GM12878 (cell line): ENCODE measurements around the gene SMC3. TPM values are rescaled to one million over a fixed set of nuclear protein-coding genes. Genes with fewer than 3 reads are reported as not detected.

Experiments
- ATAC-seq: fragments of 200-7000 bp; cut with Tn5 transposase; 3 replicates; pipeline ENCODE4 v1.9.1; 2020; ENCODE audit warnings: mild to moderate bottlenecking, moderate library complexity
- BruUV-seq: library from RNA; stranded (reverse); fragments of 400-500 nt; replicated peaks from 2 replicates; lab custom pipeline; 2021; lab: Mats Ljungman, UMichigan
- CTCF ChIA-PET: fragments of 300-600 bp; sonication (Branson Sonifier 250); formaldehyde crosslinking; extraction: SDS; loops from one replicate; lab custom pipeline; 2021; ENCODE audit warnings: inconsistent platforms; lab: Yijun Ruan, JAX
- POLR2A ChIA-PET: fragments of 350-600 bp; formaldehyde crosslinking; extraction: SDS; loops from one replicate; lab custom pipeline; 2021; ENCODE audit warnings: inconsistent platforms; lab: Charles Lee
- RAD21 ChIA-PET: fragments of 300-600 bp; sonication (Branson Sonifier 250); formaldehyde crosslinking; loops from one replicate; lab custom pipeline; 2023; ENCODE audit warnings: antibody characterized with exemption; ENCODE audit not compliant: unreplicated experiment; lab: Charles Lee
- SMC1A ChIA-PET: fragments of 300-600 bp; sonication (Branson Sonifier 250); formaldehyde crosslinking; loops from one replicate; lab custom pipeline; 2023; ENCODE audit not compliant: unreplicated experiment, uncharacterized antibody; lab: Charles Lee
- DNase-seq: peaks from one replicate; pipeline ENCODE4 v3.0.0-alpha.2; 2011; ENCODE audit warnings: low read depth, low spot score
- FAIRE-seq: peaks from 3 replicates; lab custom pipeline; 2011; peaks lifted over from hg19 to GRCh38; lab: Jason Lieb, UNC
- H2AFZ ChIP-seq: 2 replicates; pipeline ENCODE4 v1.6.0; 2011; ENCODE audit warnings: low read depth, low read length, control low read depth; ENCODE audit not compliant: control insufficient read depth
- H3K27ac ChIP-seq: 2 replicates; pipeline ENCODE4 v1.5.1; 2011; ENCODE audit warnings: control low read depth; ENCODE audit not compliant: control insufficient read depth, insufficient read depth
- H3K27me3 ChIP-seq, 2 experiments: replicated peaks in 1 of 2; 2 replicates each; pipeline versions ENCODE4 v1.6.0 to v1.6.1; 2011; ENCODE audit warnings: low read length in 1 of 2; ENCODE audit not compliant: control insufficient read depth in 2 of 2, insufficient read depth in 2 of 2
- H3K36me3 ChIP-seq, 2 experiments: 2 replicates each; pipeline ENCODE4 v1.5.1; 2011; ENCODE audit warnings: low read length in 1 of 2; ENCODE audit not compliant: control insufficient read depth in 2 of 2, insufficient read depth in 2 of 2
- H3K4me1 ChIP-seq: 2 replicates; pipeline ENCODE4 v1.6.1; 2011; ENCODE audit warnings: mild to moderate bottlenecking, low read length, moderate library complexity, mixed read lengths; ENCODE audit not compliant: control insufficient read depth, insufficient read depth
- H3K4me2 ChIP-seq: 2 replicates; pipeline ENCODE4 v1.6.0; 2011; ENCODE audit warnings: control low read depth; ENCODE audit not compliant: control insufficient read depth, insufficient read depth
- H3K4me3 ChIP-seq: fragments of 200-600 bp; sonication (generic); 2 replicates; pipeline ENCODE4 v1.5.1; 2016
- H3K79me2 ChIP-seq: 2 replicates; pipeline ENCODE4 v1.6.0; 2011; ENCODE audit warnings: low read length; ENCODE audit not compliant: control insufficient read depth, insufficient read depth
- H3K9ac ChIP-seq: 2 replicates; pipeline ENCODE4 v1.8.0; 2011; ENCODE audit warnings: low read length, control low read depth, mixed read lengths; ENCODE audit not compliant: control insufficient read depth, insufficient read depth
- H3K9me3 ChIP-seq: replicated peaks from 3 replicates; pipeline ENCODE4 v1.5.1; 2011; ENCODE audit warnings: mild to moderate bottlenecking, low read length; ENCODE audit not compliant: control insufficient read depth, insufficient read depth
- H4K20me1 ChIP-seq: 2 replicates; pipeline ENCODE4 v1.6.0; 2011; ENCODE audit not compliant: control insufficient read depth, insufficient read depth
- CBX3 ChIP-seq: fragments of 200-600 bp; sonication (generic); IDR thresholded peaks from 2 replicates; pipeline ENCODE4 v1.6.1; 2016; ENCODE audit warnings: low read depth, borderline replicate concordance
- CREB1 ChIP-seq: IDR thresholded peaks from 2 replicates; pipeline ENCODE4 v1.6.1; 2012; ENCODE audit warnings: low read depth, mild to moderate bottlenecking, inconsistent platforms
- DPF2 ChIP-seq: fragments of 450-650 bp; IDR thresholded peaks from 2 replicates; pipeline ENCODE4 v1.6.1; 2017; ENCODE audit warnings: mild to moderate bottlenecking
- MXI1 ChIP-seq: fragments of 150-350 bp; IDR thresholded peaks from 2 replicates; pipeline ENCODE4 v1.6.1; 2011; ENCODE audit warnings: low read depth, mild to moderate bottlenecking, inconsistent platforms, low read length, improper control_type of control experiment
- SUZ12 ChIP-seq: fragments of 200-600 bp; sonication (generic); IDR thresholded peaks from one replicate; pipeline ENCODE4 v1.6.1; 2018; ENCODE audit warnings: antibody characterized with exemption, mild to moderate bottlenecking; ENCODE audit not compliant: unreplicated experiment
- ZNF207 ChIP-seq: fragments of 450-650 bp; IDR thresholded peaks from 2 replicates; pipeline ENCODE4 v1.6.1; 2014; ENCODE audit warnings: antibody characterized with exemption, mild to moderate bottlenecking, borderline replicate concordance
- ZNF592 ChIP-seq: fragments of 450-650 bp; IDR thresholded peaks from 2 replicates; pipeline ENCODE4 v1.6.1; 2017; ENCODE audit warnings: mild to moderate bottlenecking, moderate library complexity
- ZSCAN29 ChIP-seq: fragments of 450-650 bp; IDR thresholded peaks from 2 replicates; pipeline ENCODE4 v1.6.1; 2017; ENCODE audit warnings: mild to moderate bottlenecking, moderate library complexity
- WGBS: methylation state at CpG from one replicate; pipeline ENCODE4 v1.1.6; 2016; ENCODE audit warnings: low lambda C conversion rate; ENCODE audit not compliant: insufficient replicate concordance, insufficient coverage; ENCODE audit errors: missing lambda C conversion rate; 5-methylcytosine and 5-hydroxymethylcytosine counted together
- in situ Hi-C: fragments of 300-500 bp; cut with MboI; formaldehyde crosslinking; loops from 9 replicates; pipeline ENCODE4 v1.14.3; 2018; ENCODE audit warnings: mixed read lengths
- intact Hi-C: fragments of 100-400 bp; cut with micrococcal nuclease; formaldehyde crosslinking; loops from one replicate; pipeline ENCODE4 v1.14.2; 2022; ENCODE audit not compliant: unreplicated experiment
- polyA plus RNA-seq, 11 experiments: library from polyadenylated mRNA; depleted of rRNA in 4 of 11; unstranded in 6 of 11; stranded (reverse) in 5 of 11; fragments of >200 nt; fragmentation: Nextera tagmentation in 4 of 11; fragmentation: Illumina TruSeq in 1 of 11; extraction: Ambion mirVana in 4 of 11; extraction: Trizol in 1 of 11; gene quantifications; 1 replicate in 1 of 11; 2 replicates in 10 of 11; pipeline versions ENCODE4 v1.2.1 to v1.2.3, GENCODE V29; 2011 to 2016; ENCODE audit warnings: inconsistent platforms in 2 of 11, missing spikeins in 2 of 11, low read depth in 1 of 11
- total RNA-seq, 4 experiments: library from RNA; depleted of rRNA in 3 of 4; stranded (reverse); fragments of >200 nt in 3 of 4; fragmentation: Illumina TruSeq in 1 of 4; extraction: Trizol in 1 of 4; gene quantifications; 2 replicates each; pipeline versions ENCODE4 v1.2.1 to v1.2.3, GENCODE V29; 2013 to 2021
- TF ChIP-seq, protein P1 (sequence below): IDR thresholded peaks from 2 replicates; pipeline ENCODE4 v1.6.1; 2012; ENCODE audit warnings: mild to moderate bottlenecking, low read depth, low read length
- TF ChIP-seq, protein P2 (sequence below): IDR thresholded peaks from 2 replicates; pipeline ENCODE4 v1.6.1; 2011; ENCODE audit warnings: mild to moderate bottlenecking, low read depth, low read length, moderate library complexity; ENCODE audit not compliant: insufficient replicate concordance

The SMC3 gene
- total and polyA plus RNA-seq, 10 of the 15 experiments (the other 5 are each of a cell fraction or from before 2014, with no cell fraction given): 30.4 to 123 (median 48.3) TPM

GRCh38 chr10:110636572-110636931 lies 69.1 kb downstream of the SMC3 start:
- no peak for TF ChIP-seq DPF2
- no peak for TF ChIP-seq ZSCAN29
- TF ChIP-seq, protein P1, sequence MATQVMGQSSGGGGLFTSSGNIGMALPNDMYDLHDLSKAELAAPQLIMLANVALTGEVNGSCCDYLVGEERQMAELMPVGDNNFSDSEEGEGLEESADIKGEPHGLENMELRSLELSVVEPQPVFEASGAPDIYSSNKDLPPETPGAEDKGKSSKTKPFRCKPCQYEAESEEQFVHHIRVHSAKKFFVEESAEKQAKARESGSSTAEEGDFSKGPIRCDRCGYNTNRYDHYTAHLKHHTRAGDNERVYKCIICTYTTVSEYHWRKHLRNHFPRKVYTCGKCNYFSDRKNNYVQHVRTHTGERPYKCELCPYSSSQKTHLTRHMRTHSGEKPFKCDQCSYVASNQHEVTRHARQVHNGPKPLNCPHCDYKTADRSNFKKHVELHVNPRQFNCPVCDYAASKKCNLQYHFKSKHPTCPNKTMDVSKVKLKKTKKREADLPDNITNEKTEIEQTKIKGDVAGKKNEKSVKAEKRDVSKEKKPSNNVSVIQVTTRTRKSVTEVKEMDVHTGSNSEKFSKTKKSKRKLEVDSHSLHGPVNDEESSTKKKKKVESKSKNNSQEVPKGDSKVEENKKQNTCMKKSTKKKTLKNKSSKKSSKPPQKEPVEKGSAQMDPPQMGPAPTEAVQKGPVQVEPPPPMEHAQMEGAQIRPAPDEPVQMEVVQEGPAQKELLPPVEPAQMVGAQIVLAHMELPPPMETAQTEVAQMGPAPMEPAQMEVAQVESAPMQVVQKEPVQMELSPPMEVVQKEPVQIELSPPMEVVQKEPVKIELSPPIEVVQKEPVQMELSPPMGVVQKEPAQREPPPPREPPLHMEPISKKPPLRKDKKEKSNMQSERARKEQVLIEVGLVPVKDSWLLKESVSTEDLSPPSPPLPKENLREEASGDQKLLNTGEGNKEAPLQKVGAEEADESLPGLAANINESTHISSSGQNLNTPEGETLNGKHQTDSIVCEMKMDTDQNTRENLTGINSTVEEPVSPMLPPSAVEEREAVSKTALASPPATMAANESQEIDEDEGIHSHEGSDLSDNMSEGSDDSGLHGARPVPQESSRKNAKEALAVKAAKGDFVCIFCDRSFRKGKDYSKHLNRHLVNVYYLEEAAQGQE: no peak
- TF ChIP-seq CREB1: no peak
- no peak for TF ChIP-seq CBX3
- no peak for TF ChIP-seq ZNF592
- TF ChIP-seq ZNF207: no peak
- TF ChIP-seq, protein P2, sequence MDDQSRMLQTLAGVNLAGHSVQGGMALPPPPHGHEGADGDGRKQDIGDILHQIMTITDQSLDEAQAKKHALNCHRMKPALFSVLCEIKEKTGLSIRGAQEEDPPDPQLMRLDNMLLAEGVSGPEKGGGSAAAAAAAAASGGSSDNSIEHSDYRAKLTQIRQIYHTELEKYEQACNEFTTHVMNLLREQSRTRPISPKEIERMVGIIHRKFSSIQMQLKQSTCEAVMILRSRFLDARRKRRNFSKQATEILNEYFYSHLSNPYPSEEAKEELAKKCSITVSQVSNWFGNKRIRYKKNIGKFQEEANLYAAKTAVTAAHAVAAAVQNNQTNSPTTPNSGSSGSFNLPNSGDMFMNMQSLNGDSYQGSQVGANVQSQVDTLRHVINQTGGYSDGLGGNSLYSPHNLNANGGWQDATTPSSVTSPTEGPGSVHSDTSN: no peak
- no peak for TF ChIP-seq MXI1
- TF ChIP-seq SUZ12: no peak
- ATAC-seq (no peak), FAIRE-seq (no peak), DNase-seq (no peak)
- Histone ChIP-seq H3K9me3 (no peaks in the 10 kb centered on the region), H3K4me2 (no peak overlapping the region), H3K9ac (no peak overlapping the region), H3K79me2 (no peaks in the 10 kb centered on the region), H4K20me1 (no peaks in the 10 kb centered on the region), H3K27me3 (0 out of 4 replicates have a peak, but pooled peaks cover 0 to 2% of the 10 kb centered on the region in 2 experiments), H3K4me1 (peaks cover 4% of the 10 kb centered on the region; the same call in 1 of the 2 replicates), H3K4me3 (no peak overlapping the region), H3K36me3 (no peaks in the 10 kb centered on the region), H3K27ac (no peak overlapping the region), H2AFZ (no peak overlapping the region)
- POLR2A ChIA-PET: no interaction called here
- RAD21 ChIA-PET: no interaction called here
- 43% methylated on average over 2 of the region's 2 CpGs for WGBS
- CTCF ChIA-PET: no interaction called here
- SMC1A ChIA-PET: interaction anchor here (1.8 kb wide), 1 partner anchor 21 kb away, joined by 11 read pairs; no protein-coding TSS in a partner anchor
- intact Hi-C loops: no loop called here
- BruUV-seq: no TSS peak
- in situ Hi-C loops: no loop called here
